Motor neuron (in vitro differentiated cells): ENCODE data around the gene CHRM4. TPM values are rescaled to one million over a fixed set of nuclear protein-coding genes. Genes with fewer than 3 reads are reported as not detected.

ENCODE experiments used
- ATAC-seq, 8 experiments: fragments of 200-7000 bp; cut with Tn5 transposase; replicated peaks in 6 of 8; 2 replicates each; pipeline ENCODE4 v1.8.0; 2021; ENCODE audit warnings: mild to moderate bottlenecking in 8 of 8, moderate library complexity in 8 of 8
- H3K27ac ChIP-seq, 2 donors: fragments of 250-450 bp; sonication (Bioruptor Pico); 2 replicates each; pipeline ENCODE4 v1.9.0; 2021; ENCODE audit warnings: antibody characterized with exemption in 2 of 2, mild to moderate bottlenecking in 2 of 2, moderate library complexity in 1 of 2
- H3K4me1 ChIP-seq, 2 donors: fragments of 250-450 bp; sonication (Bioruptor Pico); replicated peaks in 1 of 2; 2 replicates each; pipeline ENCODE4 v1.6.1; 2021; ENCODE audit warnings: antibody characterized with exemption in 2 of 2, mild to moderate bottlenecking in 2 of 2, moderate library complexity in 1 of 2
- H3K4me3 ChIP-seq, 5 donors: fragments of 250-450 bp; sonication (Bioruptor Pico); 2 replicates each; pipeline ENCODE4 v1.9.0; 2021; ENCODE audit warnings: antibody characterized with exemption in 5 of 5, mild to moderate bottlenecking in 5 of 5, moderate library complexity in 4 of 5
- WGBS, 10 experiments: fragments of 450-650 bp; shearing (Covaris generic); methylation state at CpG; one replicate each; pipeline ENCODE4 v1.0.0; 2022; 5-methylcytosine and 5-hydroxymethylcytosine counted together
- in situ Hi-C, 9 experiments: fragments of 400-800 bp; cut with MboI; loops; one replicate each; pipeline ENCODE4 v1.15.0; 2021; ENCODE audit warnings: low sequenced_read_pairs in 9 of 9, low pct_unique_long_range_greater_than_20kb in 2 of 9; ENCODE audit not compliant: unreplicated experiment in 9 of 9
- total RNA-seq, 8 experiments: library from RNA; unstranded; fragments of 300-600 nt; gene quantifications; 2 replicates each; pipeline versions ENCODE4 v1.2.3 to v1.2.4, GENCODE V29; 2022

CHRM4 gene
- total RNA-seq, 8 experiments from 2014 or later = 0.76 to 3.8 (median 1.5) TPM

DNA sequence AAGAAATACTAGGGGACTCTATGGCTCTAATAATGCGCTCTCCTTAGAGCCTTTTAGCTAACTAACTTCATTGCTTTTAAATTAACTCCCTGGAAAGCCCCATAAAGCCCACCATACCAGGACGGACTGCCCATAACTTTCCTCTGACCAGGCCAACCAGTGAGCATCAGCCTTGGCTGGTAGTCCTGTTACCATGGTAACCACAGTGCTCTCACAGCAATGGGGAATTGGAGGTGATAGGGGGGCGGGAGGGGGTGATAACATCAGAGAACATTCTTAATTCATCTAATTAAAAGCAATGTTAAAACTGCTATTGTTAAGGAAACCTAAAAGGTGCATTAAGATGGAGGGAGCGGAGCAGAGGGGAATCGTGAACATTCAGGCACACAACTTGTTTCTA is 27.2 kb upstream of the CHRM4 start:
- no peak for ATAC-seq
- peaks cover 0 to 4% of the 10 kb centered on the region in 2 donors for H3K4me1 ChIP-seq
- H3K27ac ChIP-seq = no peak overlapping the region
- WGBS, 10 experiments = 20 to 100% (median 82%) methylated on average over 1 to 5 of the region's 5 CpGs; no CpG with 5 or more reads in 2 of the 10 experiments
- in situ Hi-C loops = no loop called here
- no peak overlapping the region for H3K4me3 ChIP-seq

DNA sequence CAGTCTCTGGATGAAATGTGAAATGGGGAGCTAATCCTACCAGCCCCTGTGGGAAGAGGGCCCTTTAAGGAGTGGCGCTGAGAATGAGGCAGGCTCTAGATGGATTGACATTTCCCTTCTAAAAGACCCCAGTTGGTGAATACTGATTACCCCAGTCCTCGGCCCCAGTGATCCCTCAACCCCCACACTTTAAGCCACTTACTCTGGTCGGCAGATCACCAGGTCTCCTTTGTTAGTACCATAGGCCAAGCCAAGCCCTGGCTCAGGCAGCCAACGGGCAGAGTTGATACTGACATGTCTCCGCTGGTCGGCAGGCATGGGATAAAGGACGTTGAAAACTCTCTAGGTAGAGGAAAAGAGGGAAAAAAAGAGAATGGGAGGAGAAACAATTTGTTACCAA is 26.1 kb upstream of the CHRM4 start:
- Histone ChIP-seq H3K4me3 (no peak overlapping the region), H3K27ac (no peak overlapping the region), H3K4me1 (peaks cover 0 to 2% of the 10 kb centered on the region in 2 donors)
- 48 to 100% (median 80%) methylated on average over 1 to 7 of the region's 7 CpGs for WGBS, 10 experiments
- in situ Hi-C loops = no loop called here
- ATAC-seq = no peak

DNA sequence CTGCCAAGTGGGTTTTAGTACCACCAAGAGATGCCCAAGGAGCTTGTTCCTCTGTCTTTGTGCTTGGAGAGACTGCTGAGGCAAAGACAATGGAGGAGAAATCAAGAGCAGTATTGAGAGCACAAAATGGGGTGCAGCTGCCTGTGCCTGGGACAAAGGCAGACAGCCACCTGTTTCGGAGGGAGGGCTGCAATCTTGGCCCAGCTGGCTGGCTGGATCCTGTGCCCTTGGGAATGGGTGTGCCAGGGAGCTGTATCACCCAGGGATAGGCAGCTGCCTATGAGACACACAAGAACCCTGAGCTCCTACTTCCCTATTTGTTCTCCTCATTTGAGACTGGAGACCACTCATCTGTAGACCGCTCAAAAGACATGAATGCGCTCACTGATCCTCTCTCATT is 23.3 kb upstream of the CHRM4 start:
- Histone ChIP-seq H3K27ac (no peak overlapping the region), H3K4me3 (no peak overlapping the region), H3K4me1 (no peaks in the 10 kb centered on the region)
- ATAC-seq = no peak
- 43 to 86% (median 55%) methylated on average over 1 to 3 of the region's 3 CpGs; no CpG with 5 or more reads in 6 of the 10 experiments for whole genome bisulfite sequencing, 10 experiments
- in situ Hi-C loops = no loop called here

DNA sequence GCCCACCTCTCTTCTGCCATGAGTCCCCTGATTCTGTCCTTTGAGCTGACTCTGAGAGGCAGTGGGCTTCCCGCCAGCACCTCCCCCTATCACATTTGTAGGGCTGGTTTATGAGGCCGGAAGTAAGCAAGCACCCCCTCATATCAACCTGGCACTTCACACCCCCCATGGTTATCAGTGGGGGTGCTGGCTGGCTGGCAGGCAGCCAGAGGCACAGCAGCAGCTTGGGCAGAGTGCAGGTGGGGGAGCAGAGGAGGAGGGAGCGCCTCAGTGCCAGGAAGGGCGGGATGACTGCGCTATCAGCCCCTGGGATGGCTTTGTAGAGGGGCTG is 22.9 kb upstream of the CHRM4 start:
- H3K4me3 ChIP-seq = no peak overlapping the region
- no peaks in the 10 kb centered on the region for H3K4me1 ChIP-seq
- no peak overlapping the region for H3K27ac ChIP-seq
- WGBS, 10 experiments = 92% methylated on average over 2 of the region's 5 CpGs; no CpG with 5 or more reads in 9 of the 10 experiments
- in situ Hi-C loops = no loop called here
- no peak for ATAC-seq

DNA sequence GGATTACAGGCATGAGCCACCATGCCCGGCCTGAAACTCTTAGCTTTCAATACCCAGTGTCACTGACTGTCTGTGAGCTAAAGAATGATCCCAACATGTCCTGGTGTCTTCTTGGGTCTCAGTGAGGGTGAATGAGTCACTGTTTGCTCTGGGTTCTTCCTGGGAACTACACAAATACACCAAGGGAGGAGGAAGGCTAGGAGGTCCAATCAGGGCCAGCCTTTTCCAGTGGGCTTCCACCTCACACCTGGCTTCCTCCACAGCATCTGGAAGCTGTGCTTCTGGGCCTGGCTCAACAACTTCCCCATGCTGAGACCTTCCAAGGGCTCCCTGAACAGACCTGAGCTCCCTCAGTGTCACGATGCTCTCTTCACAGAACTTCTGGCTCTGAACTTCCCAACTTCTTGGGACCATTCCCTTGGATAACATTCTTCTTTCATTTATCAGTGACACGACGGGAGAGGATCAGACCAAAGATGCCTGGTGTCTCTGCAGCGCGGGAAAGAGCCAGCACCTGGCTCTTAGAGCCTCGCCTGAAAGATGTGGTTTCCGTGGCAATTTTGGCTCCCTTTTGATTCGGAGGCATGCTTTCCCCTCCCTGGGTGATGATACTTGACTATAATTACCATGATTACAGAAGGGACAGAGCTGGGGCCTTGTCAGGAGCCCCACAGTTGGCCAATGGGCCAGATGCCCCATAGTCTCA is 22.3 kb upstream of the CHRM4 start:
- no peak for ATAC-seq
- no peak overlapping the region for H3K27ac ChIP-seq
- no peaks in the 10 kb centered on the region for H3K4me1 ChIP-seq
- WGBS, 10 experiments = 70 to 100% (median 96%) methylated on average over 1 to 6 of the region's 9 CpGs; no CpG with 5 or more reads in 3 of the 10 experiments
- no peak overlapping the region for H3K4me3 ChIP-seq
- in situ Hi-C loops = no loop called here

DNA sequence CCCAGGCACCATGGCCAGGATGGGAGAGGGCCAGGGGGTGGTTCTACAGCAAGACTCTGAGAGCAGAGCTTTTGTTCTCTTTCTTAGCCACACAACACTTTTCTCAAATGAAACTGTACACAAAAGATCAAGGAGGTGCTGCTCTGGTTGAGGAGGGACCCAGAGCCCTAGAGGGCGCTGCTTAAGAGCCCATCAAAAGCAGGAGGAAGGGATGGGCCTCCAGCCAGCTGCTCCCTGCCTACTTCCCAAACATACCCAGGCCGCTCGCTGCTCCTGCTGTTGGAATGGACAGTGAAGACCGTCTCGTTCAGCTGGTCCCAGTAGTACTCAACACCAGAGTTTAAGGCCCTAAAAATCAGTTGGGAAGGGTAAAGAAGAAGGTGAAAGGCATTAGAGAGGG is 18.4 kb upstream of the CHRM4 start:
- WGBS, 10 experiments = 20 to 73% (median 63%) methylated on average over 1 to 5 of the region's 5 CpGs; no CpG with 5 or more reads in 4 of the 10 experiments
- H3K4me3 ChIP-seq = no peak overlapping the region
- in situ Hi-C loops = no loop called here
- no peak overlapping the region for H3K27ac ChIP-seq
- no peaks in the 10 kb centered on the region for H3K4me1 ChIP-seq
- ATAC-seq = peak in 4 of 8 experiments; percentile 41 to 72 (median 62)

DNA sequence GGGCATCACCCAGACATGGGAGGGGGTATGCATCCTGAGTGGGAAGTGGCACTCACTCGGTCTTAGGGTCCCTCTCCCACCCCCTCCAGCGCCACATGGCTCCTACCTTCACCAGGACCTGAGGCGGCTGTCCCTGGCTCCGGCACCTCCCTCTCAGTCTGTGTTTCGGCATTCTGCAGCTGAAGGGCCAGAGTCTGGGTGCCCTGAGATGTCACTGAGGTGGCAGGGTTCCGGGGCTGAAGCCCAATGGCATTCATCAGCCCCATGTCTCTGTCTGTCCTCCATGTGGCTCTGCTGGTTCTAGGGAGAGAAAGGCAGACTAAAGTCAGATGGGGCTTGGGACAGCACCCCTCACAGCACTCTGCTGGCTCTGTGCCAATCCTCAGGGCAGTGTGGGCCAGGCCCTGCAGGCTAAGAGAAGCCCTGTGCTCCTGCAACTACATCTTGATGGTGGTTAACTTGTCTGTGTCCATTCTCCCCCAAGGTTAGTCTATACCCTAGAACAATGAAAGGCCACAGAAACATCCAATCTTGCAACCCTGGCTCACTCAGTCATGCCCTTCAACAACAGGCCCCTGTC is 16.9 kb upstream of the CHRM4 start:
- ATAC-seq = no peak
- Histone ChIP-seq H3K27ac (no peak overlapping the region), H3K4me3 (no peak overlapping the region), H3K4me1 (no peaks in the 10 kb centered on the region)
- in situ Hi-C loops = no loop called here
- 80 to 100% (median 97%) methylated on average over 1 to 3 of the region's 6 CpGs; no CpG with 5 or more reads in 6 of the 10 experiments for WGBS, 10 experiments

DNA sequence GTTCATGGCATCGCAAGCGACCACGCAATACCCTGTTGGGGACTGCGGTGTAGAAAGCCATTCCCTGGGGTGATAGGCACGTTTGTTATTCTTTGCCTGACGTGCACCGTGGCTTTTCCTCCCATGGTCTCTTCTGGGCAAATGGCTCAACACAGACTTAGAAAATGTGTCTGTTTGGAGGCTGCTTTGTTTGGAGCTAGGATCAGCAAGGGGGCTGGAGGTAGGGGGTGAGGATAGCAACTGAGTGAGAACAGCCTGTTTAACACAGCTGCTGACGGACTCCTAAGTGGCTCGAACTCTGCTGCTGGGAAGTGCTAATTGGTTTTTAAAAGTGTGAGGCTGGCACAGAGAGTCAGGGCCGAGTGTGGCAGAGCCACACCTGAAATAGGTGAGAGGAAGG is 16.1 kb upstream of the CHRM4 start:
- WGBS, 10 experiments = 57 to 100% (median 80%) methylated on average over 1 to 8 of the region's 10 CpGs; no CpG with 5 or more reads in 1 of the 10 experiments
- Histone ChIP-seq H3K4me3 (no peak overlapping the region), H3K27ac (no peak overlapping the region), H3K4me1 (no peaks in the 10 kb centered on the region)
- ATAC-seq = no peak
- in situ Hi-C loops = no loop called here

DNA sequence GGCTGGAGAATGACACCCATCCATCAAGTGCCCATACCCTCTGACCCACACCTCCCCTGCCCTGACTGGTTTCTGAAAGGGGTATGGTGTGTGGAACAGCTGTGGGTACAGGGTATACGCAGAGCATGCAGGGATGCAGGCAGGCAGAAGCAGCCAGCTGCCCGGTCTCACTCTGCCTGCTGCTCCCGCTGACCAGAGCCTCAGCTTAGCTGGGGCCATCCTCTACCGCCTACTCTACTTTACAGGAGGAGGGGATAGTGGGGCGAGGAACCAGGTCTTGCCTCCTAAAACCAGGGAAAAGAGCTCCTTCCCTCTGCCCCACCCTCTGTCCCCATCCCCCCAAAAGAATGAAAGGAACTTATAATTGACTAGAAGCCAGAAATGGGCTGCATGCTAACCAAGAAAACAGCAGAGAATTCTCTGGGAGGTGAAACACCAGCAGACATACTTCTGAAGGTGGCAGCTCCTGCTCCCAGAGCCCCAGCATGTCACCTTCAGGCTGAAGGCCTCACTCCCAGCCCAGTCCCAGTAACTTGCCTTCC is 13.0 kb upstream of the CHRM4 start:
- no peak overlapping the region for H3K4me3 ChIP-seq
- in situ Hi-C loops = no loop called here
- H3K27ac ChIP-seq = no peak overlapping the region
- no peak for ATAC-seq
- H3K4me1 ChIP-seq = no peaks in the 10 kb centered on the region
- WGBS, 10 experiments = 65 to 100% (median 93%) methylated on average over 2 to 3 of the region's 5 CpGs; no CpG with 5 or more reads in 7 of the 10 experiments

DNA sequence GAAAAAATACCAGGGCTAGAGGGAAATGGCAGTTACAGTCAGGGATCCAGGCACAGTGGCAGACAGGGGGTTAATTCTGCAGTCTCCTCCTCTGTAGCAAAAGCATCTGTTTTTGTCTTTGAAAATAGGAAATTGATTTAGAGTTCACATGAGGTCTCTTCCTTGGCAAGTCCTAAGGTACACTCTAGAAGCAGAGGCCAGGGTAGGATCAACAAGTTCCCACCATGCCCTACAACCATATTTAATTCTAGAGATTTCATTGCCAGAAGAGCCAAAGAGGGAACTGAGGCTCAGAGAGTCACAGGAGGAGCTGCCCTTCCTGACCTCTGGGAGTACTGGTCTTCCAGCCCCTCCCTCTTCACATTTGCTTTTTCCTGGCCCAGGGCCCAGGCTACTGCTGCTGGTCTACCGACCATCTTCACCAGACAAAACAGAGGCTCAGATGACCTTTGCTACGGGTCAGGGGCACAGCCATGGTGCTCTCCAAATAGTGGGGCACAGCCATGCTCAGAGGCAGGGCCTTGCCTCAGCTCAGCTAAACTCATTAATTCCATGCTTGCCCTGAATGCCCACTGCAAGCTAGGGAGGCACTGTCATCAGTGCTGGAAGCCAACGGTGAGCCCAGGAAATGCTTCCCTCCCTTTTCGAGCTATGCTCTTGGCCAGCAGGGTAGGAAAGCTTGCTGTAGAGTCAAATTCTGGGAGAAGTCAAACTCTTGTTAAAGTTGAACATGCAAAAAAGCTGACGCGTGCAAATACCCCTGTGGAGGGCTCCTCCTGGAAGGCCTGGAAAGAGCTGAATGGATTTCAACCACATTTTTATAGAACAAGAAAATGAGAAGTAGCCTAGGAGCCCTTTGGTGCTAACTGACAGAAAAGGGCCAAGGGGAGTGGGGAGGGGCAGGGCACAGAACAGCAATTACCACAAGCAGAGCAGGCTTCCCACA is 11.7 kb upstream of the CHRM4 start:
- Histone ChIP-seq H3K4me1 (no peaks in the 10 kb centered on the region), H3K4me3 (no peak overlapping the region), H3K27ac (no peak overlapping the region)
- in situ Hi-C loops = no loop called here
- WGBS, 10 experiments = 50 to 100% (median 71%) methylated on average over 1 to 4 of the region's 6 CpGs; no CpG with 5 or more reads in 3 of the 10 experiments
- ATAC-seq = no peak

DNA sequence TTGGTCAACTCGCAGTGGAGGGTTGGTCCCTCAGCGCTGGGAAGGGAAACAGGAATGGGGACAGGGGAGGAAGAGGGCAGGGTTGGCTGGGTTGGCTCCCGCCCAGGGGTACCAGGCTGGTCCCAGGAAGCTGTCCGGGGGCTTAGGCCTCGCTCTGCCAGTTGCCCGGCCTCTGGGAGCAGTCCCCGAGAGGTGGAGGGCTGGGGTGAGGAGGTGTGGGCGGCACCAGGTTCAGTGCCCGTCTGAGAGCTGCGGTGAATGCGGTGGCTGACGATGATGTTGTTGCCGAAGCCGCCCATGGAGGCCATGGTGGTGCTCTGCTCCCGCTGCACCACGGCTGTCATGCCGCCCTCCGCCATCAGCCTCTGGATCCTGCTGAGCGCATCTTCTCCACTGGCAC is 6.0 kb upstream of the CHRM4 start:
- Histone ChIP-seq H3K27ac (no peak overlapping the region), H3K4me3 (no peak overlapping the region), H3K4me1 (peaks cover 0 to 3% of the 10 kb centered on the region in 2 donors)
- in situ Hi-C loops = loop anchor here in 4 of 9 experiments (10.0 to 25.0 kb wide), 3 partner anchors 127 to 140 kb away; no protein-coding TSS in a partner anchor
- 90 to 100% (median 100%) methylated on average over 1 to 3 of the region's 19 CpGs; no CpG with 5 or more reads in 5 of the 10 experiments for WGBS, 10 experiments
- ATAC-seq = no peak

DNA sequence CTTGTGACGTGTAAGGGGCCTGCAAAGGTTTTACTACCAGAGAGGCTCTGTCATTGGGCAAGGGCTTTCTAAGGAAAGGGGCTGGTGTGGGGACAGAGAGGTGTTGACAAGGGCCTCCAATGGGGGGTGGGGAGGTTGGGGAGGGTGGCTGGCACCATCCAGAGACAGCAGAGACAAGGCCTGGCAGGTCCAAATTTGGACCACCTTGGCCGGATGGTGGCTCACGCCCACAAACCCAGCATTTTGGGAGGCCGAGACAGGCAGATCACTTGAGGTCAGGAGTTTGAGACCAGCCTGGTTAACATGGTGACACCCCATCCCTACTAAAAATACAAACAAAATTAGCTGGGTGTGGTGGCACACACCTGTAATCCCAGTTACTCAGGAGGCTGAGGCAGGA is 2.2 kb upstream of the CHRM4 start:
- Histone ChIP-seq H3K27ac (no peak overlapping the region), H3K4me1 (peaks cover 15 to 19% of the 10 kb centered on the region in 2 donors), H3K4me3 (no peak overlapping the region)
- no peak for ATAC-seq
- in situ Hi-C loops = loop anchor here in 4 of 9 experiments (10.0 to 25.0 kb wide), 3 partner anchors 131 to 144 kb away; no protein-coding TSS in a partner anchor
- 80% methylated on average over 1 of the region's 4 CpGs; no CpG with 5 or more reads in 9 of the 10 experiments for WGBS, 10 experiments
